Erythroblast (primary cell): Measurements from ENCODE around the gene SLC19A1.

Experiments used
- GATA1 ChIP-seq: IDR thresholded peaks from 2 replicates; pipeline ENCODE4 v1.6.1; 2011; ENCODE audit warnings: low read depth, mild to moderate bottlenecking, control low read depth, low read length, moderate library complexity
- POLR2A ChIP-seq: IDR thresholded peaks from 2 replicates; pipeline ENCODE4 v1.6.1; 2011; ENCODE audit warnings: mild to moderate bottlenecking, low read length

DNA sequence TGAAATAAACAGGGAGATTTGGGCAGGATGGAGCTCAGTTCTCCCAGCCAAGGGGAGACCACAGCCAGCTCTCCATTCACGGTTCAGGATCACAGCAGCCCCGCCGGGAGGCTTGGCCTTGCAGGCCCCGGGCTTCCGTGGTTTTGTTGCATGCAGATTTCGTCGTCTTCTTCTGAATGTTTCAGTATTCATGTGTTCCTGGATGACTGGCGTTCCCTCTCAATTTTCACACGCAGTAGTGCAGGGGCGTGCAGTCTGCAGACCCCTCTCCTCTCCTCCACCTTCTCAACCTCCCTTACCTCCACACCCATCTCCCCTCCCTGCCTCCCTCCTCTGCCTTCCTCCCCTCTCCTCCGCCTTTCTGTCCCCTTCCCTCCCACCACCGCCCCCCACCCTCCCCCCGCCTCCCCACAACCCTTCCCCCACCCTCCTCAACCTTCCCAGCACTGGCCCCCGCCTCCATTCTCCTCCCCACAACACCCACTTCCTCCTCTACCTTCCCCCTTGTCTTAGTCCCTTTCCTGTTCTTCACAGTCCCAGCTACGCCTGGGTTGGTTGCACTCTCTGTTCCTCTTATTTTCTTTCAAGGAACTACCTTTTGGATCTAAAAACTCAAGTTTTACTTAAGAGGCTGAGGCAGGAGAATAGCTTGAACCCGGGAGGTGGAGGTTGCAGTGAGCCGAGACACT lies 8.4 kb upstream of the SLC19A1 start:
- TF ChIP-seq POLR2A (no peak), GATA1 (no peak)
